Measurements from ENCODE around the gene OR1L8. TPM values are rescaled to one million over a fixed set of nuclear protein-coding genes. Genes with fewer than 3 reads are reported as not detected.

OR1L8 gene
- total and polyA plus RNA-seq, 4 donors: 0.08 TPM; not detected in 3

- no peak within 1 kb of the TSS for H3K27ac ChIP-seq (ENCODE audit: low read depth in 1 of 2, low read length in 2 of 2)
- no peak within 1 kb of the TSS for H3K9ac ChIP-seq (ENCODE audit: low read depth in 1 of 2, low read length in 2 of 2)
- H3K4me1 ChIP-seq (ENCODE audit: control insufficient read depth in 4 of 4, insufficient read depth in 4 of 4, low read length in 3 of 4): no peaks in the 10 kb centered on the region
- DNase-seq (ENCODE audit: low spot score): no peak
- H3K36me3 ChIP-seq (ENCODE audit: control insufficient read depth in 4 of 4, insufficient read depth in 3 of 4, low read depth in 1 of 4, low read length in 3 of 4): no peaks in the 10 kb centered on the region
- 60% methylated on average over 3 of the region's 3 CpGs for WGBS
- H3K4me3 ChIP-seq (ENCODE audit: low read depth in 1 of 3, low read length in 3 of 3): no peak within 1 kb of the TSS
- H3K9me3 ChIP-seq (ENCODE audit: control insufficient read depth in 4 of 4, low read length in 3 of 4): peaks cover 0 to 2% (median 0%) of the 10 kb centered on the region in 4 donors
- TF ChIP-seq TAF1 (conservative IDR thresholded peaks at IDR 0.05): no peak
- TF ChIP-seq FOXA2 (IDR thresholded peaks at IDR 0.05): no peak
- no peak for TF ChIP-seq NR2F2 (IDR thresholded peaks at IDR 0.05)
- TF ChIP-seq ATF3 (IDR thresholded peaks at IDR 0.05): no peak
- TF ChIP-seq EGR1 (IDR thresholded peaks at IDR 0.05; ENCODE audit: low read depth in 2 of 2): no peak
- H3K27me3 ChIP-seq (ENCODE audit: control insufficient read depth in 4 of 4, insufficient read depth in 4 of 4, low read length in 3 of 4): peaks cover 0 to 5% (median 2%) of the 10 kb centered on the region in 4 donors
Observed at GRCh38 chr9:122527193-122527592, 56.0 kb downstream of the OR1L8 start, which contains the start of gene OR1N1. OR1N1 (minus strand) TSS chr9:122527293; CDS start chr9:122527293, 0 bp downstream.

DNA sequence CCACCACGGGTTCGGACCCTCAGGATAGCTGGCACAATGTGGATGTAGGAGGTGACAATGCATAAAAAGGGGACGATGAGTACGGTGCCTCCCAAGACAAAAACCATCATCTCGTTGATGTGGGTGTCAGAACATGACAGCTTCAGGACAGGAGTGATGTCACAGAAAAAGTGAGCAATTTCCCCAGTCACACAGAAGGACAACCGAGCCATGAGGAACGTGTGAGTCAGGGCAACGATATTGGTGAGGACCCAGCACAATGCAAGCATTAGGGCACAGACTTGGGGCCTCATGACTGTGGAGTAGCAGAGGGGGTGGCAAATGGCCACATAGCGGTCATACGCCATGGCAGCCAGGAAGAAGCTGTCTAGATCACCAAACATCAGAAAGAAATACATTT, 56.6 kb downstream of the OR1L8 start:
- peaks cover 0 to 5% (median 2%) of the 10 kb centered on the region in 4 donors for H3K27me3 ChIP-seq (ENCODE audit: control insufficient read depth in 4 of 4, insufficient read depth in 4 of 4, low read length in 3 of 4)

GRCh38 chr9:122519376-122519775, 63.8 kb downstream of the OR1L8 start:
- Histone ChIP-seq H3K4me3 (ENCODE audit: low read depth in 1 of 3, low read length in 3 of 3) (no peak overlapping the region), H3K27ac (ENCODE audit: low read depth in 1 of 2, low read length in 2 of 2) (no peak overlapping the region), H3K9me3 (ENCODE audit: control insufficient read depth in 4 of 4, low read length in 3 of 4) (no peaks in the 10 kb centered on the region), H3K36me3 (ENCODE audit: control insufficient read depth in 4 of 4, insufficient read depth in 3 of 4, low read depth in 1 of 4, low read length in 3 of 4) (no peaks in the 10 kb centered on the region), H3K27me3 (ENCODE audit: control insufficient read depth in 4 of 4, insufficient read depth in 4 of 4, low read length in 3 of 4) (peaks cover 0 to 4% (median 1%) of the 10 kb centered on the region in 4 donors), H3K9ac (ENCODE audit: low read depth in 1 of 2, low read length in 2 of 2) (no peak overlapping the region), H3K4me1 (ENCODE audit: control insufficient read depth in 4 of 4, insufficient read depth in 4 of 4, low read length in 3 of 4) (no peaks in the 10 kb centered on the region)
- no peak for TF ChIP-seq NR2F2 (IDR thresholded peaks at IDR 0.05)
- no peak for TF ChIP-seq GABPA (IDR thresholded peaks at IDR 0.05 in 1 of 2, conservative IDR thresholded peaks at IDR 0.05 in 1 of 2)
- no peak for TF ChIP-seq ATF3 (IDR thresholded peaks at IDR 0.05)
- TF ChIP-seq FOXA1 (IDR thresholded peaks at IDR 0.05): no peak
- no peak for TF ChIP-seq FOXA2 (IDR thresholded peaks at IDR 0.05)
- TF ChIP-seq HNF4A (conservative IDR thresholded peaks at IDR 0.05): no peak
- no peak for TF ChIP-seq RXRA (IDR thresholded peaks at IDR 0.05)
- no peak for TF ChIP-seq TAF1 (conservative IDR thresholded peaks at IDR 0.05)
- no peak for TF ChIP-seq REST (IDR thresholded peaks at IDR 0.05)
- no peak for TF ChIP-seq JUND (IDR thresholded peaks at IDR 0.05)
- no peak for DNase-seq (ENCODE audit: low spot score)
- WGBS: 92% methylated on average over 3 of the region's 3 CpGs

More for the DNA sequence above, 56.6 kb downstream of the OR1L8 start:
- H3K9me3 ChIP-seq (ENCODE audit: control insufficient read depth in 4 of 4, low read length in 3 of 4): peaks cover 0 to 2% (median 0%) of the 10 kb centered on the region in 4 donors
- 81% methylated on average over 10 of the region's 10 CpGs for WGBS
- DNase-seq (ENCODE audit: low spot score): no peak
- H3K27ac ChIP-seq (ENCODE audit: low read depth in 1 of 2, low read length in 2 of 2): no peak overlapping the region
- H3K36me3 ChIP-seq (ENCODE audit: control insufficient read depth in 4 of 4, insufficient read depth in 3 of 4, low read depth in 1 of 4, low read length in 3 of 4): no peaks in the 10 kb centered on the region
- H3K9ac ChIP-seq (ENCODE audit: low read depth in 1 of 2, low read length in 2 of 2): no peak overlapping the region
- no peak overlapping the region for H3K4me3 ChIP-seq (ENCODE audit: low read depth in 1 of 3, low read length in 3 of 3)
- H3K4me1 ChIP-seq (ENCODE audit: control insufficient read depth in 4 of 4, insufficient read depth in 4 of 4, low read length in 3 of 4): no peaks in the 10 kb centered on the region
- no peak for TF ChIP-seq RAD21 (IDR thresholded peaks at IDR 0.05)
- TF ChIP-seq, protein P1, sequence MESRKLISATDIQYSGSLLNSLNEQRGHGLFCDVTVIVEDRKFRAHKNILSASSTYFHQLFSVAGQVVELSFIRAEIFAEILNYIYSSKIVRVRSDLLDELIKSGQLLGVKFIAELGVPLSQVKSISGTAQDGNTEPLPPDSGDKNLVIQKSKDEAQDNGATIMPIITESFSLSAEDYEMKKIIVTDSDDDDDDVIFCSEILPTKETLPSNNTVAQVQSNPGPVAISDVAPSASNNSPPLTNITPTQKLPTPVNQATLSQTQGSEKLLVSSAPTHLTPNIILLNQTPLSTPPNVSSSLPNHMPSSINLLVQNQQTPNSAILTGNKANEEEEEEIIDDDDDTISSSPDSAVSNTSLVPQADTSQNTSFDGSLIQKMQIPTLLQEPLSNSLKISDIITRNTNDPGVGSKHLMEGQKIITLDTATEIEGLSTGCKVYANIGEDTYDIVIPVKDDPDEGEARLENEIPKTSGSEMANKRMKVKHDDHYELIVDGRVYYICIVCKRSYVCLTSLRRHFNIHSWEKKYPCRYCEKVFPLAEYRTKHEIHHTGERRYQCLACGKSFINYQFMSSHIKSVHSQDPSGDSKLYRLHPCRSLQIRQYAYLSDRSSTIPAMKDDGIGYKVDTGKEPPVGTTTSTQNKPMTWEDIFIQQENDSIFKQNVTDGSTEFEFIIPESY (IDR thresholded peaks at IDR 0.05): no peak
- TF ChIP-seq GABPA (IDR thresholded peaks at IDR 0.05 in 1 of 2, conservative IDR thresholded peaks at IDR 0.05 in 1 of 2): no peak
- no peak for TF ChIP-seq NR2F2 (IDR thresholded peaks at IDR 0.05)
- TF ChIP-seq CTCF (IDR thresholded peaks at IDR 0.05; ENCODE audit: low read depth, low read length, missing input control): no peak
- no peak for TF ChIP-seq JUND (IDR thresholded peaks at IDR 0.05)
- no peak for TF ChIP-seq YY1 (IDR thresholded peaks at IDR 0.05)
- no peak for TF ChIP-seq HNF4A (conservative IDR thresholded peaks at IDR 0.05)
- no peak for TF ChIP-seq EGR1 (IDR thresholded peaks at IDR 0.05; ENCODE audit: low read depth in 2 of 2)
- TF ChIP-seq SP1 (IDR thresholded peaks at IDR 0.05): no peak

Measured in liver (tissue), 9 donors.